Measurements from ENCODE around the gene NPEPL1. TPM values are rescaled to one million over a fixed set of nuclear protein-coding genes. Genes with fewer than 3 reads are reported as not detected.

The NPEPL1 gene
- total RNA-seq, 1 experiment from 2014 or later = 31.1 TPM

DNA sequence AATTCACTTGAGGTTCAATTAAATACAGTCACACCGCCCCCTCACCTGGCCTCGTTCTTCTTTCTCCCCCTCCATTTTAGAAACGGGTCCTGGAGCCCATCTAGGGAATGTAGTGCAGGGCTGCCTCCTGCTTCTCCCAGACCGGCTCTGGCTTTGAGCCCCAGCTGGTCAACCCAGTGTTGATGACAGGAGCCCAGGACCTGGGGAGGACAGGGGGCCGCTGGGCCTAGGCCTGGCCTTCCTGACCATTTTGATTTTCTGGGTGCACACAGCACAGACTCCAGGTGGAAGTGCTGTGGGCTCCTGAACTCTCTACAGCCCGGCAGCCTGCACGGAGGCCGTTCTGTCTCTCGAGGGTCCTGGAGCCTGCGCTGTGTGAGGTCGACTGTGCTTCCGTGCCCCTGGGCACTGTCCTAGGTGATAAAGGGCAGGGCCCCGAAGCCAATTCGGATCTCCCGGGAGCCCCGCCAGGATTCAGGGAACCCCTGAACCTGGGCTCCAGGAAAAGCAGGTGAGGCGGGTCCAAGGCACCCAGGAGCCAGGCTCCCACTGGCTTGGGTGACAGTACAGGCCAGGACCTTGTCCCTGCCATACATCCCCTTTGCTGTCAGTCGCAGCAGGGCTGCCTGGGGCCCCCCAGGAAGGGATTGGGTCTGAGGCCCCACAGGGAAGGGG, 23.3 kb downstream of the NPEPL1 start:
- no peaks in the 10 kb centered on the region for H4K20me1 ChIP-seq (ENCODE audit: control insufficient read depth, insufficient read depth, insufficient read length)
- H3K4me2 ChIP-seq (ENCODE audit: insufficient read depth, insufficient read length, low read length) = no peak overlapping the region
- H2AK5ac ChIP-seq (ENCODE audit: insufficient read length, low read length) = no peak overlapping the region
- no peaks in the 10 kb centered on the region for H3K79me2 ChIP-seq (ENCODE audit: insufficient read depth, low read length)
- Mint-ChIP-seq H3K36me3 (ENCODE audit: insufficient read depth in 1 of 3, low read depth in 3 of 3) (no peaks in the 10 kb centered on the region), H3K4me1 (peaks cover 0 to 10% of the 10 kb centered on the region in 2 experiments; a peak in 1 of 4 replicates), H3K27me3 (ENCODE audit: low read depth) (peaks cover 1% of the 10 kb centered on the region; the same call in 1 of the 2 replicates), H3K27ac (peak overlapping the region in 1 of 3 experiments; percentile 88; a peak in 2 of 7 replicates), H3K4me3 (no peak overlapping the region), H3K9me3 (no peaks in the 10 kb centered on the region)
- H4K91ac ChIP-seq (ENCODE audit: insufficient read length, low read depth, low read length) = no peak overlapping the region
- no peak overlapping the region for H3K14ac ChIP-seq (ENCODE audit: insufficient read depth, low read length)
- H4K8ac ChIP-seq (replicated peaks; ENCODE audit: insufficient read length, low read depth, low read length) = no peak overlapping the region
- H4K5ac ChIP-seq (ENCODE audit: insufficient read length, low read depth, low read length) = no peak overlapping the region
- no peak overlapping the region for H2BK15ac ChIP-seq (ENCODE audit: low read depth, low read length)
- H3K9me3 ChIP-seq (ENCODE audit: control insufficient read depth, low read depth, low read length) = no peaks in the 10 kb centered on the region
- H3K18ac ChIP-seq (ENCODE audit: insufficient read length, low read depth, low read length) = no peak overlapping the region
- no peak overlapping the region for H3T11ph ChIP-seq (ENCODE audit: low read length)
- no peaks in the 10 kb centered on the region for H3K79me1 ChIP-seq (ENCODE audit: insufficient read depth, low read depth, low read length, poor library complexity, severe bottlenecking)
- H3K4ac ChIP-seq (ENCODE audit: low read depth, low read length) = no peak overlapping the region
- peak; percentile 21 for DNase-seq
- no peak overlapping the region for H2AFZ ChIP-seq (ENCODE audit: low read length)
- TF ChIP-seq, protein P1, sequence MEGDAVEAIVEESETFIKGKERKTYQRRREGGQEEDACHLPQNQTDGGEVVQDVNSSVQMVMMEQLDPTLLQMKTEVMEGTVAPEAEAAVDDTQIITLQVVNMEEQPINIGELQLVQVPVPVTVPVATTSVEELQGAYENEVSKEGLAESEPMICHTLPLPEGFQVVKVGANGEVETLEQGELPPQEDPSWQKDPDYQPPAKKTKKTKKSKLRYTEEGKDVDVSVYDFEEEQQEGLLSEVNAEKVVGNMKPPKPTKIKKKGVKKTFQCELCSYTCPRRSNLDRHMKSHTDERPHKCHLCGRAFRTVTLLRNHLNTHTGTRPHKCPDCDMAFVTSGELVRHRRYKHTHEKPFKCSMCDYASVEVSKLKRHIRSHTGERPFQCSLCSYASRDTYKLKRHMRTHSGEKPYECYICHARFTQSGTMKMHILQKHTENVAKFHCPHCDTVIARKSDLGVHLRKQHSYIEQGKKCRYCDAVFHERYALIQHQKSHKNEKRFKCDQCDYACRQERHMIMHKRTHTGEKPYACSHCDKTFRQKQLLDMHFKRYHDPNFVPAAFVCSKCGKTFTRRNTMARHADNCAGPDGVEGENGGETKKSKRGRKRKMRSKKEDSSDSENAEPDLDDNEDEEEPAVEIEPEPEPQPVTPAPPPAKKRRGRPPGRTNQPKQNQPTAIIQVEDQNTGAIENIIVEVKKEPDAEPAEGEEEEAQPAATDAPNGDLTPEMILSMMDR (conservative IDR thresholded peaks at IDR 0.05) = no peak
- H2BK20ac ChIP-seq (ENCODE audit: low read depth, low read length, poor library complexity, severe bottlenecking) = no peak overlapping the region
- H2BK12ac ChIP-seq (ENCODE audit: insufficient read length, low read depth, low read length) = no peak overlapping the region
- no peak overlapping the region for H3K56ac ChIP-seq (ENCODE audit: insufficient read length, low read depth, low read length)
- no peak overlapping the region for H3K27ac ChIP-seq (ENCODE audit: insufficient read length, low read depth, low read length)
- WGBS (ENCODE audit: extremely low coverage, insufficient read length, low lambda C conversion rate) = no CpG with 5 or more reads among the region's 18 CpGs
- no peaks in the 10 kb centered on the region for H3K4me1 ChIP-seq (ENCODE audit: insufficient read depth, low read length)
- H2BK120ac ChIP-seq (ENCODE audit: low read depth, low read length, poor library complexity, severe bottlenecking) = no peak overlapping the region
- no peak overlapping the region for H2BK5ac ChIP-seq (ENCODE audit: insufficient read length, low read length)
- no peak overlapping the region for H3K9ac ChIP-seq (ENCODE audit: extremely low read depth, insufficient read length, low read length)
- no peaks in the 10 kb centered on the region for H3K27me3 ChIP-seq (ENCODE audit: insufficient read depth, low read length)
- H3K23me2 ChIP-seq (ENCODE audit: insufficient read length, low read depth, low read length, poor library complexity, severe bottlenecking) = no peaks in the 10 kb centered on the region
- no peak overlapping the region for H3K23ac ChIP-seq (ENCODE audit: insufficient read length, low read depth, low read length)

Measured in H9 (cell line).